GM12878 (cell line): ENCODE data around the gene OTUB2. TPM values are rescaled to one million over a fixed set of nuclear protein-coding genes. Genes with fewer than 3 reads are reported as not detected.

ENCODE experiments used
- ATAC-seq: fragments of 200-7000 bp; cut with Tn5 transposase; 3 replicates; pipeline ENCODE4 v1.9.1; 2020; ENCODE audit warnings: mild to moderate bottlenecking, moderate library complexity
- BruUV-seq: library from RNA; stranded (reverse); fragments of 400-500 nt; replicated peaks from 2 replicates; lab custom pipeline; 2021; lab: Mats Ljungman, UMichigan
- CTCF ChIA-PET: fragments of 300-600 bp; sonication (Branson Sonifier 250); formaldehyde crosslinking; extraction: SDS; loops from one replicate; lab custom pipeline; 2021; ENCODE audit warnings: inconsistent platforms; lab: Yijun Ruan, JAX
- POLR2A ChIA-PET: fragments of 350-600 bp; formaldehyde crosslinking; extraction: SDS; loops from one replicate; lab custom pipeline; 2021; ENCODE audit warnings: inconsistent platforms; lab: Charles Lee
- RAD21 ChIA-PET: fragments of 300-600 bp; sonication (Branson Sonifier 250); formaldehyde crosslinking; loops from one replicate; lab custom pipeline; 2023; ENCODE audit warnings: antibody characterized with exemption; ENCODE audit not compliant: unreplicated experiment; lab: Charles Lee
- SMC1A ChIA-PET: fragments of 300-600 bp; sonication (Branson Sonifier 250); formaldehyde crosslinking; loops from one replicate; lab custom pipeline; 2023; ENCODE audit not compliant: unreplicated experiment, uncharacterized antibody; lab: Charles Lee
- DNase-seq: peaks from one replicate; pipeline ENCODE4 v3.0.0-alpha.2; 2011; ENCODE audit warnings: low read depth, low spot score
- FAIRE-seq: peaks from 3 replicates; lab custom pipeline; 2011; peaks lifted over from hg19 to GRCh38; lab: Jason Lieb, UNC
- H2AFZ ChIP-seq: 2 replicates; pipeline ENCODE4 v1.6.0; 2011; ENCODE audit warnings: low read depth, low read length, control low read depth; ENCODE audit not compliant: control insufficient read depth
- H3K27ac ChIP-seq: 2 replicates; pipeline ENCODE4 v1.5.1; 2011; ENCODE audit warnings: control low read depth; ENCODE audit not compliant: control insufficient read depth, insufficient read depth
- H3K27me3 ChIP-seq, 2 experiments: replicated peaks in 1 of 2; 2 replicates each; pipeline versions ENCODE4 v1.6.0 to v1.6.1; 2011; ENCODE audit warnings: low read length in 1 of 2; ENCODE audit not compliant: control insufficient read depth in 2 of 2, insufficient read depth in 2 of 2
- H3K36me3 ChIP-seq, 2 experiments: 2 replicates each; pipeline ENCODE4 v1.5.1; 2011; ENCODE audit warnings: low read length in 1 of 2; ENCODE audit not compliant: control insufficient read depth in 2 of 2, insufficient read depth in 2 of 2
- H3K4me1 ChIP-seq: 2 replicates; pipeline ENCODE4 v1.6.1; 2011; ENCODE audit warnings: mild to moderate bottlenecking, low read length, moderate library complexity, mixed read lengths; ENCODE audit not compliant: control insufficient read depth, insufficient read depth
- H3K4me2 ChIP-seq: 2 replicates; pipeline ENCODE4 v1.6.0; 2011; ENCODE audit warnings: control low read depth; ENCODE audit not compliant: control insufficient read depth, insufficient read depth
- H3K4me3 ChIP-seq: fragments of 200-600 bp; sonication (generic); 2 replicates; pipeline ENCODE4 v1.5.1; 2016
- H3K79me2 ChIP-seq: 2 replicates; pipeline ENCODE4 v1.6.0; 2011; ENCODE audit warnings: low read length; ENCODE audit not compliant: control insufficient read depth, insufficient read depth
- H3K9ac ChIP-seq: 2 replicates; pipeline ENCODE4 v1.8.0; 2011; ENCODE audit warnings: low read length, control low read depth, mixed read lengths; ENCODE audit not compliant: control insufficient read depth, insufficient read depth
- H3K9me3 ChIP-seq: replicated peaks from 3 replicates; pipeline ENCODE4 v1.5.1; 2011; ENCODE audit warnings: mild to moderate bottlenecking, low read length; ENCODE audit not compliant: control insufficient read depth, insufficient read depth
- H4K20me1 ChIP-seq: 2 replicates; pipeline ENCODE4 v1.6.0; 2011; ENCODE audit not compliant: control insufficient read depth, insufficient read depth
- ATF7 ChIP-seq: fragments of 450-650 bp; IDR thresholded peaks from 2 replicates; pipeline ENCODE4 v1.6.1; 2016; ENCODE audit warnings: low read depth, mild to moderate bottlenecking
- MEF2A ChIP-seq: IDR thresholded peaks from 2 replicates; pipeline ENCODE4 v1.6.1; 2011; ENCODE audit warnings: low read depth, mild to moderate bottlenecking, low read length, moderate library complexity; ENCODE audit not compliant: insufficient read depth
- NBN ChIP-seq: fragments of 450-650 bp; IDR thresholded peaks from 2 replicates; pipeline ENCODE4 v1.6.1; 2016
- RELA ChIP-seq: fragments of 450-650 bp; IDR thresholded peaks from 2 replicates; pipeline ENCODE4 v1.8.0; 2014; ENCODE audit warnings: borderline replicate concordance; ENCODE audit not compliant: partially characterized antibody
- TBL1XR1 ChIP-seq: IDR thresholded peaks from 2 replicates; pipeline ENCODE4 v1.6.1; 2012; ENCODE audit warnings: low read depth, low read length, improper control_type of control experiment
- TCF3 ChIP-seq: IDR thresholded peaks from 2 replicates; pipeline ENCODE4 v1.6.1; 2012; ENCODE audit warnings: low read depth, mild to moderate bottlenecking, low read length, borderline replicate concordance; ENCODE audit not compliant: insufficient read depth
- ZBTB40 ChIP-seq: fragments of 450-650 bp; IDR thresholded peaks from 2 replicates; pipeline ENCODE4 v1.6.1; 2016; ENCODE audit warnings: mild to moderate bottlenecking, moderate library complexity, borderline replicate concordance
- ZNF217 ChIP-seq: fragments of 450-650 bp; IDR thresholded peaks from 2 replicates; pipeline ENCODE4 v1.6.1; 2017; ENCODE audit warnings: antibody characterized with exemption, mild to moderate bottlenecking
- WGBS: methylation state at CpG from one replicate; pipeline ENCODE4 v1.1.6; 2016; ENCODE audit warnings: low lambda C conversion rate; ENCODE audit not compliant: insufficient replicate concordance, insufficient coverage; ENCODE audit errors: missing lambda C conversion rate; 5-methylcytosine and 5-hydroxymethylcytosine counted together
- in situ Hi-C: fragments of 300-500 bp; cut with MboI; formaldehyde crosslinking; loops from 9 replicates; pipeline ENCODE4 v1.14.3; 2018; ENCODE audit warnings: mixed read lengths
- intact Hi-C: fragments of 100-400 bp; cut with micrococcal nuclease; formaldehyde crosslinking; loops from one replicate; pipeline ENCODE4 v1.14.2; 2022; ENCODE audit not compliant: unreplicated experiment
- polyA plus RNA-seq, 11 experiments: library from polyadenylated mRNA; depleted of rRNA in 4 of 11; unstranded in 6 of 11; stranded (reverse) in 5 of 11; fragments of >200 nt; fragmentation: Nextera tagmentation in 4 of 11; fragmentation: Illumina TruSeq in 1 of 11; extraction: Ambion mirVana in 4 of 11; extraction: Trizol in 1 of 11; gene quantifications; 1 replicate in 1 of 11; 2 replicates in 10 of 11; pipeline versions ENCODE4 v1.2.1 to v1.2.3, GENCODE V29; 2011 to 2016; ENCODE audit warnings: inconsistent platforms in 2 of 11, missing spikeins in 2 of 11, low read depth in 1 of 11
- total RNA-seq, 4 experiments: library from RNA; depleted of rRNA in 3 of 4; stranded (reverse); fragments of >200 nt in 3 of 4; fragmentation: Illumina TruSeq in 1 of 4; extraction: Trizol in 1 of 4; gene quantifications; 2 replicates each; pipeline versions ENCODE4 v1.2.1 to v1.2.3, GENCODE V29; 2013 to 2021
- TF ChIP-seq, protein P1 (sequence below): IDR thresholded peaks from 2 replicates; pipeline ENCODE4 v1.6.1; 2011; ENCODE audit warnings: borderline replicate concordance, low read depth, mild to moderate bottlenecking, moderate library complexity, mixed read lengths, low read length; ENCODE audit not compliant: insufficient read depth; ENCODE audit errors: extremely low read length
- TF ChIP-seq, protein P2 (sequence below): IDR thresholded peaks from 2 replicates; pipeline ENCODE4 v1.6.1; 2012; ENCODE audit warnings: low read depth, low read length, improper control_type of control experiment
- TF ChIP-seq, protein P3 (sequence below): fragments of 150-350 bp; IDR thresholded peaks from 2 replicates; pipeline ENCODE4 v1.6.1; 2016; ENCODE audit warnings: low read depth, low read length

OTUB2 gene
- total and polyA plus RNA-seq, 10 of the 15 experiments (the other 5 are each of a cell fraction or from before 2014, with no cell fraction given), result 0.05 to 0.82 (median 0.43) TPM

- Histone ChIP-seq H4K20me1 (no peaks in the 10 kb centered on the region), H3K9me3 (no peaks in the 10 kb centered on the region; the same call in 2 of the 3 replicates), H3K4me2 (peak overlapping the region; percentile 75; the same call in 1 of the 2 replicates), H3K36me3 (no peaks in the 10 kb centered on the region; a peak in 1 of 4 replicates), H3K79me2 (no peaks in the 10 kb centered on the region), H3K9ac (peak overlapping the region; percentile 79), H3K27me3 (no peaks in the 10 kb centered on the region), H3K4me1 (peaks cover 70% of the 10 kb centered on the region), H2AFZ (no peak overlapping the region), H3K4me3 (peak overlapping the region; percentile 67; the same call in 1 of the 2 replicates), H3K27ac (peak overlapping the region; percentile 96)
- intact Hi-C loops (loop anchor here (5.0 kb wide), 1 partner anchor 104 kb away; the partner anchor contains the start of genes DDX24 and IFI27L1), in situ Hi-C loops (loop anchor here (10.0 kb wide), 1 partner anchor 1537 kb away; the partner anchor contains the start of gene SYNE3)
- FAIRE-seq (peak; percentile 77), DNase-seq (peak; percentile 74), ATAC-seq (peak; percentile 74)
- BruUV-seq, result no TSS peak
- ChIA-PET CTCF (interaction anchor here (0.8 to 20.8 kb wide), 13 partner anchors 9 to 154 kb away, joined by 4 to 399 read pairs (median 5); partner anchors contain the start of gene CCDC197), RAD21 (interaction anchor here (0.5 to 16.9 kb wide), 8 partner anchors 7 to 147 kb away, joined by 3 to 324 read pairs (median 25); partner anchors contain the start of genes CCDC197, DDX24 and IFI27L1), SMC1A (interaction anchor here (0.6 to 20.2 kb wide), 10 partner anchors 8 to 1029 kb away, joined by 3 to 409 read pairs (median 8); partner anchors contain the start of gene CCDC197), POLR2A (interaction anchor here (0.6 to 2.7 kb wide), 12 partner anchors 8 to 48 kb away, joined by 3 to 18 read pairs (median 8); partner anchors contain the start of genes CCDC197 and OTUB2)
- WGBS, result 44% methylated on average over 11 of the region's 11 CpGs
- TF ChIP-seq, protein P1, sequence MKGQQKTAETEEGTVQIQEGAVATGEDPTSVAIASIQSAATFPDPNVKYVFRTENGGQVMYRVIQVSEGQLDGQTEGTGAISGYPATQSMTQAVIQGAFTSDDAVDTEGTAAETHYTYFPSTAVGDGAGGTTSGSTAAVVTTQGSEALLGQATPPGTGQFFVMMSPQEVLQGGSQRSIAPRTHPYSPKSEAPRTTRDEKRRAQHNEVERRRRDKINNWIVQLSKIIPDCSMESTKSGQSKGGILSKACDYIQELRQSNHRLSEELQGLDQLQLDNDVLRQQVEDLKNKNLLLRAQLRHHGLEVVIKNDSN, result peak; percentile 60
- TF ChIP-seq, protein P2, sequence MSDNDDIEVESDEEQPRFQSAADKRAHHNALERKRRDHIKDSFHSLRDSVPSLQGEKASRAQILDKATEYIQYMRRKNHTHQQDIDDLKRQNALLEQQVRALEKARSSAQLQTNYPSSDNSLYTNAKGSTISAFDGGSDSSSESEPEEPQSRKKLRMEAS, result peak; percentile 88
- TF ChIP-seq MEF2A (peak; percentile 38; the same call in 1 of the 2 replicates), ZBTB40 (no peak; the same call in 1 of the 2 replicates), NBN (peak; percentile 92), ATF7 (peak; percentile 80), TBL1XR1 (peak; percentile 79; the same call in 1 of the 2 replicates), TCF3 (peak; percentile 95), RELA (peak; percentile 77), ZNF217 (peak; percentile 66; the same call in 1 of the 2 replicates)
- TF ChIP-seq, protein P3, sequence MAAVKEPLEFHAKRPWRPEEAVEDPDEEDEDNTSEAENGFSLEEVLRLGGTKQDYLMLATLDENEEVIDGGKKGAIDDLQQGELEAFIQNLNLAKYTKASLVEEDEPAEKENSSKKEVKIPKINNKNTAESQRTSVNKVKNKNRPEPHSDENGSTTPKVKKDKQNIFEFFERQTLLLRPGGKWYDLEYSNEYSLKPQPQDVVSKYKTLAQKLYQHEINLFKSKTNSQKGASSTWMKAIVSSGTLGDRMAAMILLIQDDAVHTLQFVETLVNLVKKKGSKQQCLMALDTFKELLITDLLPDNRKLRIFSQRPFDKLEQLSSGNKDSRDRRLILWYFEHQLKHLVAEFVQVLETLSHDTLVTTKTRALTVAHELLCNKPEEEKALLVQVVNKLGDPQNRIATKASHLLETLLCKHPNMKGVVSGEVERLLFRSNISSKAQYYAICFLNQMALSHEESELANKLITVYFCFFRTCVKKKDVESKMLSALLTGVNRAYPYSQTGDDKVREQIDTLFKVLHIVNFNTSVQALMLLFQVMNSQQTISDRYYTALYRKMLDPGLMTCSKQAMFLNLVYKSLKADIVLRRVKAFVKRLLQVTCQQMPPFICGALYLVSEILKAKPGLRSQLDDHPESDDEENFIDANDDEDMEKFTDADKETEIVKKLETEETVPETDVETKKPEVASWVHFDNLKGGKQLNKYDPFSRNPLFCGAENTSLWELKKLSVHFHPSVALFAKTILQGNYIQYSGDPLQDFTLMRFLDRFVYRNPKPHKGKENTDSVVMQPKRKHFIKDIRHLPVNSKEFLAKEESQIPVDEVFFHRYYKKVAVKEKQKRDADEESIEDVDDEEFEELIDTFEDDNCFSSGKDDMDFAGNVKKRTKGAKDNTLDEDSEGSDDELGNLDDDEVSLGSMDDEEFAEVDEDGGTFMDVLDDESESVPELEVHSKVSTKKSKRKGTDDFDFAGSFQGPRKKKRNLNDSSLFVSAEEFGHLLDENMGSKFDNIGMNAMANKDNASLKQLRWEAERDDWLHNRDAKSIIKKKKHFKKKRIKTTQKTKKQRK, result no peak
Measured at GRCh38 chr14:93977790-93978581, 48.2 kb upstream of the OTUB2 start.
